22Rv1 (cell line): ENCODE measurements around the gene GP1BB.

ENCODE experiments used
- H3K27ac ChIP-seq: fragments of 450-650 bp; 2 replicates; pipeline ENCODE4 v1.5.1; 2017
- CTCF ChIP-seq: fragments of 450-650 bp; IDR thresholded peaks from 2 replicates; pipeline ENCODE4 v1.5.1; 2017; ENCODE audit warnings: mild to moderate bottlenecking
- ZFX ChIP-seq: fragments of 450-650 bp; IDR thresholded peaks from 2 replicates; pipeline ENCODE4 v1.6.1; 2017; ENCODE audit warnings: antibody characterized with exemption, borderline replicate concordance

The GP1BB gene

DNA sequence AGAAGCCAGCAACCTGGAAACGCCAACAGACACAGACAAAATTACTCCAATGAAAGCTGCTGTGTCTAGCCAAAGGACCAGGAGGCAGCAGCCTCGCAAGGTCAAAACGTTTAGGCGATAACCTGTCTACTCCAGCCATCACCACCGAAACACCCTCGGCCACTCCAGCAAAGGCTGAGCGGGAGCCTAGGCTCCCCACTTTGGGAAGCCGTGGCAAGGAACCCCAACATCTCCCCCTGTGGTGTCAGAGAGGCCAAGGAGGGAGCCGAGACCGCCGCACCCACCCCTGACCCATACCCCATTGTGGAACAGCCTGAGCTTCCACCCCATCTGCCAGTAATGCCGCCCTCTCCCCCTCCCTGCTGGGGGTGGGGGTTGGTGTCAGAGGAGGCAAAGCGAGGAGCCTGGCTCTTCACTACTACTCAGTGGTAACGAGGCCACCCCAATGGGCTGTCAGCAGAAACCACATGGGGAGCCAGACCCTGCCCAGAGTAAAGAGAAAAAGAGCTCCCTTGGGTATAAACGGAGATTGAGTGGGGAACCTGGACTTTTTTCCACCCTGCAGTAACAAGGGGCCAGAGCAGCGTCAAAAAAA is 43.0 kb upstream of the GP1BB start:
- H3K27ac ChIP-seq: no peak overlapping the region
- no peak for TF ChIP-seq ZFX
- no peak for TF ChIP-seq CTCF

DNA sequence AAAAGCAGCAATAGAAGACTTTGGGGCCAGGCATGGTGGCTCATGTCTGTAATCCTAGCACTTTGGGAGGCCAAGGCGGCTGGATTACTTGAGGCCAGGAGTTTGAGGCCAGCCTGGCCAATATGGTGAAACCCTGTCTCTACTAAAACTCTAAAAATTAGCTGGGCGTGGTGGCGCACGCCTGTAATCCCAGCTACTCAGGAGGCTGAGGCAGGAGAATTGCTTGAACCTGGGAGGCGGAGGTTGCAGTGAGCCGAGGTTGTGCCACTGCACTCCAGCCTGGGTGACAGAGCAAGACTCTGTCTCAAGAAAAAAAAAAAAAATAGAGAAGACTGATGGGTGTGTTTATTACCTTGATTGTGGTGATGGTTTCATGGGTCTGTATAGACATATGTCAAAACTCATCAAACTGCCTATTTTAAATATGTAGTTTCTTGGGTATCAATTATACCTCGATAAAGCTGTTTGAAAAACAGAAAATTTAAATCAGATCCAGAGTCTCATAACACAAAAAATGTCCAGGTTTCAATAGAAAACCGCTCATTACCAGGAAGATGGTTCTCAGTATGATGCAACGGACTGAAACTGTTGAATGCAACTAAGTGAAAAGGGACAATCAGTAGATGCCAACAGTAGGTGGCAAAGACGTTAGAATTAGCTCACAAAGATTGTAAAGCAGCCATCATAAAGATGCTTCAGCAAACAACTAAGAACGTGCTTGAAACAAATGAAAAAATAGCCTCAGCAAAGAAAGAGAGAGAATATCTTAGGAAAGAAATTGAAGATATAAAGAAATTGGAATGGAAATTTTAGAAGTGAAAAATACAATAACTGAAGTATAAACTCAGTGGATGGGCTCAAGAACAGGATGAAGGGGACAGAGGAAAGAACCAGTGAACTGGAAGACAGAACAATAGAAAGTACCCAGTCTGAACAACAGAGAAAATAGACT is 42.2 kb upstream of the GP1BB start:
- no peak for TF ChIP-seq CTCF
- no peak for TF ChIP-seq ZFX
- H3K27ac ChIP-seq: no peak overlapping the region

DNA sequence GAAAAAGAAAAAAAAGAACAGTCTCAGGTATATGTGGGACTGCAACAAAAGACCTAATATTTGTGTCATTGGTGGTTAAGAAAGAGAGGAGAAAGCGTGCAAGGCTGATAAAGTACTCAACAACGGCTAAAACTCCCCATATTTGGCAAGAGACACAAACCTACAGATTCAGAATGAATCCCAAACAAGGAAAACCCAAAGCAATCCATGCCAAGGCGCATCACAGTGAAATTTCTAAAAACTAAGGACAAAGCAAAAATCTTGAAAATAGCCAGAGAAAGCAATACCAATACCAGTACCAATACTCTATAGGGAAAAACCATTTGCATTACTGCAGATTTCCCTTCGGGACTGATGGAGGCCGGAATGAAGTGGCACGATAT is 41.5 kb upstream of the GP1BB start:
- no peak overlapping the region for H3K27ac ChIP-seq
- no peak for TF ChIP-seq CTCF
- no peak for TF ChIP-seq ZFX

GRCh38 chr22:19686946-19687345 is 36.4 kb upstream of the GP1BB start:
- H3K27ac ChIP-seq: no peak overlapping the region
- TF ChIP-seq ZFX (no peak), CTCF (no peak)

DNA sequence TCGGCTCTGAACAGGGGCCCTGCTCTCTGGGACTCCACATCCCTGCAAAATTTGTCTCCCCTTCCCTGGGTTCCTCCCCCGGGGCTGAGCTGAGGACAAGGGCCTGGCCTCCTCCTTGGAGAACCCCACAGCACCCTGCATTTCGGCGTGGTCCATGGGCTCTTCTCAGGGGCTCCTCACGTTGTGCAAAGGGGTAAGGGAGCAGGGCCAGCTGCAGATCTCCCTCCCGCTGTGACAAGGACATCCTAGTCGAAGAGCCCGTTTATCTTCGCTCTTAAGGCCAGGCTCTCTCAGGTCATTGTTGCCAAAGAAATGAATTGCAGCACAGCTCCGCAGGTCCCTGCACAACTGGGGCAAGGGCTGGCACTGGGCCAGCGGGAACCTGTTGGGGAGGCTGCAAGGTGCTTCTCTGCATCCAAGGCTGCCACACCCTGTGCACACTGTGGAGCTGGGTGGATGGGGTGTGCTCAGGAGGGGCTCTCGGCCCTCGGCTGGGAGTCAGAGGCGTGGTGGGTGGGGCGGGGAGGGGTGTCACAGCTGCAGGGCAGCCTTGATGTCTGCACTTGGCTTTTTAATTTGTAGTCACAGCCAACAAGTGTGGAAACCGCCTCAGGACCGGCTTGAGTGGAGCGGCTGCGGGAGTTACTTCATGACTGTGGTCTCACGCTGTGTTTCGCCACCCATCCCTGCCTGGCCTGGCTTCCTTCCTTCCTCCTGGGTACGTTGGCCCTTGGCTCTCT is 35.6 kb upstream of the GP1BB start:
- TF ChIP-seq CTCF: no peak
- no peak for TF ChIP-seq ZFX
- H3K27ac ChIP-seq: no peak overlapping the region

DNA sequence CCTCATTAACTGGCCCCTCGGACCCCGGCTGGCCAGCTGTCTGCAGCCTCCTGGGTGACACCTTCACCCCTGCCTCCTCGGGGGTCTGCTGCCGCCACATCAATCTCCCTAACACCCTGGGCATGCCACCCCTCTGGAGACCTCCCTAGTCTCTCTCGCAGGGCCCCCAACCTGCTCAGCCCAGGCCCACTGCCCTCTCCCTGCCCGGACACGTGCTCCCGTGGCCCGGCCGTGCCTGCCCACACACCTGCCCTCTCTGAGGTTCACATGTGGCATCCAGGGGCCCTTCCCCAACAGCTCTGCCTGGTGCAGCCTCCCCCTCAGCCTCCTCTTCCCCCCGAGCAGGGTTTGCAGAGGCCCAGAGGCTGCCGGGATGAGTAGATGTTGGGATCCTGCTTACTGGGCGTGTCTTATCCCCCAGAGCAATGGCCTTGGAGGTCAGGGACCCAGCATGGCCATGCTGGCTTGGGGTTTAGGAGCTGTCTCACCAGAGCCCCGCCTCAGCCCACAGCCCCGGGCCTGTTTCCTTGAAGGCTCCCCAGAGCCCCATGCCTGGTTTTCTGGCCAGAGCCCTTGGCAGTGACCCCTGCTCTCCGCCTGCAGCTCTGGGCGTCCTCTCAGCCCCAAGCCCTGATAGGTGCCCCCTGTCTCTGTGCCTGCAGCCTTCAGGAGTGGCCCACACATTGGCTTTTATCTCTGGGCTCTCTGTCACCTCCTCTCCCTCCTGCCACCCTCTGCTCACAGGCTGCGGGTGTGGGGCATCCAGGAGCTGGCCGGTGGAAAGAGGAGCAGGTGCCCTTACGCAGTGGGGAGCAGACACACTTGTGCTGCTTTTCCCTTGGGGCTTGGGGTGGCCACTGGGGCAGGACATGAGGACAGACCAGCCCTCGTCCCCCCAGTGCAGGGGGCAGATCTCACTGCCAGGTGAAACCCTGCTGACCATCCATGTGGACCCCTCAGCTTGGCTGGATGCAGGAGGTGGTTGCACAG is 34.7 kb upstream of the GP1BB start:
- H3K27ac ChIP-seq: no peak overlapping the region
- TF ChIP-seq CTCF (no peak), ZFX (no peak)
